HEK293 (cell line): Measurements from ENCODE around the gene ISM2.

ENCODE experiments used
- CTCF ChIP-seq: fragments of 450-650 bp; formaldehyde crosslinking; IDR thresholded peaks from 2 replicates; pipeline ENCODE4 v1.5.1; 2016; ENCODE audit warnings: missing biosample characterization, missing genetic modification characterization
- KLF1 ChIP-seq: fragments of 450-650 bp; formaldehyde crosslinking; IDR thresholded peaks from 2 replicates; pipeline ENCODE4 v1.5.1; 2016; ENCODE audit warnings: missing biosample characterization, missing genetic modification characterization
- KLF16 ChIP-seq: fragments of 450-650 bp; formaldehyde crosslinking; IDR thresholded peaks from 2 replicates; pipeline ENCODE4 v1.5.1; 2017; ENCODE audit warnings: missing biosample characterization, missing genetic modification characterization
- REST ChIP-seq: fragments of 450-650 bp; formaldehyde crosslinking; IDR thresholded peaks from 2 replicates; pipeline ENCODE4 v1.5.1; 2016; ENCODE audit warnings: missing biosample characterization, missing genetic modification characterization
- ZNF121 ChIP-seq: fragments of 450-650 bp; formaldehyde crosslinking; IDR thresholded peaks from 2 replicates; pipeline ENCODE4 v1.5.1; 2016; ENCODE audit warnings: missing biosample characterization, missing genetic modification characterization
- ZNF132 ChIP-seq: fragments of 450-650 bp; formaldehyde crosslinking; IDR thresholded peaks from 2 replicates; pipeline ENCODE4 v1.5.1; 2017; ENCODE audit warnings: missing biosample characterization, missing genetic modification characterization, borderline replicate concordance
- ZNF184 ChIP-seq: fragments of 450-650 bp; IDR thresholded peaks from 2 replicates; pipeline ENCODE4 v1.5.1; 2018; ENCODE audit warnings: missing biosample characterization, mild to moderate bottlenecking, missing genetic modification characterization
- ZNF274 ChIP-seq, 2 experiments: fragments of 200-500 bp in 1 of 2; fragments of 450-650 bp in 1 of 2; sonication (Bioruptor generic) in 1 of 2; formaldehyde crosslinking in 1 of 2; IDR thresholded peaks; 2 replicates each; pipeline versions ENCODE4 v1.5.1 to v1.6.1; 2014 to 2016; ENCODE audit warnings: borderline replicate concordance in 1 of 2, inconsistent platforms in 1 of 2, low read length in 1 of 2, missing biosample characterization in 1 of 2, missing genetic modification characterization in 1 of 2
- ZNF324 ChIP-seq: fragments of 450-650 bp; formaldehyde crosslinking; IDR thresholded peaks from 2 replicates; pipeline ENCODE4 v1.5.1; 2016; ENCODE audit warnings: missing biosample characterization, missing genetic modification characterization
- ZNF426 ChIP-seq: fragments of 450-650 bp; formaldehyde crosslinking; IDR thresholded peaks from 2 replicates; pipeline ENCODE4 v1.5.1; 2017; ENCODE audit warnings: missing biosample characterization, missing genetic modification characterization, mild to moderate bottlenecking, inconsistent platforms, moderate library complexity
- ZNF639 ChIP-seq: fragments of 450-650 bp; formaldehyde crosslinking; IDR thresholded peaks from 2 replicates; pipeline ENCODE4 v1.5.1; 2016; ENCODE audit warnings: missing biosample characterization, missing genetic modification characterization
- TF ChIP-seq, protein P1 (sequence below): sonication (generic); formaldehyde crosslinking; IDR thresholded peaks from 2 replicates; pipeline ENCODE4 v1.8.1; 2022; ENCODE audit warnings: mild to moderate bottlenecking, moderate library complexity, missing genetic modification reagents
- TF ChIP-seq, protein P2 (sequence below): fragments of 450-650 bp; formaldehyde crosslinking; IDR thresholded peaks from 2 replicates; pipeline ENCODE4 v1.5.1; 2016; ENCODE audit warnings: missing biosample characterization, missing genetic modification characterization, borderline replicate concordance
- TF ChIP-seq, protein P3 (sequence below): fragments of 450-650 bp; formaldehyde crosslinking; IDR thresholded peaks from 2 replicates; pipeline ENCODE4 v1.5.1; 2016; ENCODE audit warnings: missing biosample characterization, missing genetic modification characterization

DNA sequence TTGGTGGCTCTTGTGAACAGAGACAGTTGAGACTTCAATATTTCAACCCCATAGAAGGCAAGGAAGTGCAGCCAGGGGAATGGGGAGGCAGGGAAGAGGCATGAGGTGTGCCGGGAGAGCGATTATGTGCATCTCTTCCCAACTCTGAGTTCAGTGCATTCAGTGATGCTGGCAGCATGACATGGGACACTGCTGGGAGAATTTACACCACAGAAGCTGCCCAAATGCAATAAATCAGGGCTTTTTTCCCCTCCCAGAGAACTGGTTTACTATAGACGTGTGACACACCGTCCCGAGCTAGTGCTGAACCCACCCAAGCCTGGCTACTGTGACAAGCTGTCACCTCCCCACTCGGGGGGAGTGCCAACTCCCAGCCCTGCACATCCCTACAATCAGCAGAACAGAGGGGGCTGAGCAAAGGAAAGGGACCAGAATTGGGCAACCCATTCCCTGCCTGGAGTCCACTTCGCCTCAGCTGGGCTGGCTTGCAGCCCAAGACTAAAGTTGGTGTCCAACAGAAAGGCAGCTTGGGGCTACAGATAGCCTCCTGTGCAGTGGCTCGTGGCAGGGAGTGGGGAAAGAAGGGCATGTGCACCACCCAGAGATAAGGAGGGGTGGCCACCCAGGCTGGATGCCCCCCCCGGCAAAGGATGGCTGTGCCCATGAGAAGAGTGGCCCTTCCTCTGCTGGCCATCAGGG, 24.0 kb downstream of the ISM2 start:
- TF ChIP-seq ZNF324 (no peak), CTCF (no peak), ZNF639 (tag by site-specific recombination) (no peak), KLF16 (tag by site-specific recombination) (no peak), ZNF132 (tag by site-specific recombination) (no peak), ZNF121 (tag by site-specific recombination) (no peak), REST (tag by site-specific recombination) (no peak), ZNF184 (tag by site-specific recombination) (no peak), ZNF426 (tag by site-specific recombination) (no peak), KLF1 (tag by site-specific recombination) (no peak), ZNF274 (IDR thresholded peaks at IDR 0.05; ENCODE audit: low read length) (no peak), ZNF274 (tag by site-specific recombination; IDR thresholded peaks at IDR 0.05; ENCODE audit: borderline replicate concordance) (no peak)
- TF ChIP-seq, protein P1, sequence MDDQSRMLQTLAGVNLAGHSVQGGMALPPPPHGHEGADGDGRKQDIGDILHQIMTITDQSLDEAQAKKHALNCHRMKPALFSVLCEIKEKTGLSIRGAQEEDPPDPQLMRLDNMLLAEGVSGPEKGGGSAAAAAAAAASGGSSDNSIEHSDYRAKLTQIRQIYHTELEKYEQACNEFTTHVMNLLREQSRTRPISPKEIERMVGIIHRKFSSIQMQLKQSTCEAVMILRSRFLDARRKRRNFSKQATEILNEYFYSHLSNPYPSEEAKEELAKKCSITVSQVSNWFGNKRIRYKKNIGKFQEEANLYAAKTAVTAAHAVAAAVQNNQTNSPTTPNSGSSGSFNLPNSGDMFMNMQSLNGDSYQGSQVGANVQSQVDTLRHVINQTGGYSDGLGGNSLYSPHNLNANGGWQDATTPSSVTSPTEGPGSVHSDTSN (CRISPR knock-in tag) = no peak
- TF ChIP-seq, protein P2, sequence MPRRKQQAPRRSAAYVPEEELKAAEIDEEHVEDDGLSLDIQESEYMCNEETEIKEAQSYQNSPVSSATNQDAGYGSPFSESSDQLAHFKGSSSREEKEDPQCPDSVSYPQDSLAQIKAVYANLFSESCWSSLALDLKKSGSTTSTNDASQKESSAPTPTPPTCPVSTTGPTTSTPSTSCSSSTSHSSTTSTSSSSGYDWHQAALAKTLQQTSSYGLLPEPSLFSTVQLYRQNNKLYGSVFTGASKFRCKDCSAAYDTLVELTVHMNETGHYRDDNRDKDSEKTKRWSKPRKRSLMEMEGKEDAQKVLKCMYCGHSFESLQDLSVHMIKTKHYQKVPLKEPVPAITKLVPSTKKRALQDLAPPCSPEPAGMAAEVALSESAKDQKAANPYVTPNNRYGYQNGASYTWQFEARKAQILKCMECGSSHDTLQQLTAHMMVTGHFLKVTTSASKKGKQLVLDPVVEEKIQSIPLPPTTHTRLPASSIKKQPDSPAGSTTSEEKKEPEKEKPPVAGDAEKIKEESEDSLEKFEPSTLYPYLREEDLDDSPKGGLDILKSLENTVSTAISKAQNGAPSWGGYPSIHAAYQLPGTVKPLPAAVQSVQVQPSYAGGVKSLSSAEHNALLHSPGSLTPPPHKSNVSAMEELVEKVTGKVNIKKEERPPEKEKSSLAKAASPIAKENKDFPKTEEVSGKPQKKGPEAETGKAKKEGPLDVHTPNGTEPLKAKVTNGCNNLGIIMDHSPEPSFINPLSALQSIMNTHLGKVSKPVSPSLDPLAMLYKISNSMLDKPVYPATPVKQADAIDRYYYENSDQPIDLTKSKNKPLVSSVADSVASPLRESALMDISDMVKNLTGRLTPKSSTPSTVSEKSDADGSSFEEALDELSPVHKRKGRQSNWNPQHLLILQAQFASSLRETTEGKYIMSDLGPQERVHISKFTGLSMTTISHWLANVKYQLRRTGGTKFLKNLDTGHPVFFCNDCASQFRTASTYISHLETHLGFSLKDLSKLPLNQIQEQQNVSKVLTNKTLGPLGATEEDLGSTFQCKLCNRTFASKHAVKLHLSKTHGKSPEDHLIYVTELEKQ (tag by site-specific recombination) = no peak
- TF ChIP-seq, protein P3, sequence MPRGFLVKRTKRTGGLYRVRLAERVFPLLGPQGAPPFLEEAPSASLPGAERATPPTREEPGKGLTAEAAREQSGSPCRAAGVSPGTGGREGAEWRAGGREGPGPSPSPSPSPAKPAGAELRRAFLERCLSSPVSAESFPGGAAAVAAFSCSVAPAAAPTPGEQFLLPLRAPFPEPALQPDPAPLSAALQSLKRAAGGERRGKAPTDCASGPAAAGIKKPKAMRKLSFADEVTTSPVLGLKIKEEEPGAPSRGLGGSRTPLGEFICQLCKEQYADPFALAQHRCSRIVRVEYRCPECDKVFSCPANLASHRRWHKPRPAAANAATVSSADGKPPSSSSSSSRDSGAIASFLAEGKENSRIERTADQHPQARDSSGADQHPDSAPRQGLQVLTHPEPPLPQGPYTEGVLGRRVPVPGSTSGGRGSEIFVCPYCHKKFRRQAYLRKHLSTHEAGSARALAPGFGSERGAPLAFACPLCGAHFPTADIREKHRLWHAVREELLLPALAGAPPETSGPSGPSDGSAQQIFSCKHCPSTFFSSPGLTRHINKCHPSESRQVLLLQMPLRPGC (tag by site-specific recombination) = no peak
